ENCODE data around the gene SIRT3.

DNA sequence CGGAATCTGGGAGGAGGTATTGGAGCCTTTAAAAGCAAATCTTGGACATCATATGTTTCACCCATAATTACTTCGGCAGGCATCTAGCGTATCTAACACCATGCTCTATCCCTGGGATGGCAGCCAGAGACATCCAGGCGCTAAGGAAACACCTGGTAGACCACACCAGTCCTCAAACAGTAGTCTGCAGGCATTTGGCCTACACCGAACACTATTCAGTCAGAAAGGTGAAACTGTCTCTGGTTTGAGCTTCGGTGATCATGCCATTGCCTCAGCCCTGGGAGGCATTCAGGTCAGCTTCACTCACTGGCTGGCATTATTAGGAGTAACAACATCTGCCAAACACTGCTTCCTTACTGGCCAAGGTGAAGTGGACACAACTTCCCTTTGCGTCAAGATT, 11.7 kb downstream of the SIRT3 start:
- TF ChIP-seq, protein P1, sequence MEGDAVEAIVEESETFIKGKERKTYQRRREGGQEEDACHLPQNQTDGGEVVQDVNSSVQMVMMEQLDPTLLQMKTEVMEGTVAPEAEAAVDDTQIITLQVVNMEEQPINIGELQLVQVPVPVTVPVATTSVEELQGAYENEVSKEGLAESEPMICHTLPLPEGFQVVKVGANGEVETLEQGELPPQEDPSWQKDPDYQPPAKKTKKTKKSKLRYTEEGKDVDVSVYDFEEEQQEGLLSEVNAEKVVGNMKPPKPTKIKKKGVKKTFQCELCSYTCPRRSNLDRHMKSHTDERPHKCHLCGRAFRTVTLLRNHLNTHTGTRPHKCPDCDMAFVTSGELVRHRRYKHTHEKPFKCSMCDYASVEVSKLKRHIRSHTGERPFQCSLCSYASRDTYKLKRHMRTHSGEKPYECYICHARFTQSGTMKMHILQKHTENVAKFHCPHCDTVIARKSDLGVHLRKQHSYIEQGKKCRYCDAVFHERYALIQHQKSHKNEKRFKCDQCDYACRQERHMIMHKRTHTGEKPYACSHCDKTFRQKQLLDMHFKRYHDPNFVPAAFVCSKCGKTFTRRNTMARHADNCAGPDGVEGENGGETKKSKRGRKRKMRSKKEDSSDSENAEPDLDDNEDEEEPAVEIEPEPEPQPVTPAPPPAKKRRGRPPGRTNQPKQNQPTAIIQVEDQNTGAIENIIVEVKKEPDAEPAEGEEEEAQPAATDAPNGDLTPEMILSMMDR (IDR thresholded peaks at IDR 0.05) = no peak
- no peak for TF ChIP-seq POLR2A (IDR thresholded peaks at IDR 0.05)
